ENCODE results near the gene CCDC174.
"Not testable (repeated sequence)": the region's sequence is repeated elsewhere in the genome, so short reads cannot be mapped to it uniquely, and the experiment has no call there.

CCDC174 gene

GRCh38 chr3:14651440-14652251, at the start of gene CCDC174:
Gene CCDC174, plus strand, starts transcription at chr3:14651762. Its CDS starts 75 bp downstream, at chr3:14651837.
- peak; percentile 99 for DNase-seq

GRCh38 chr3:14602006-14602803, 49.4 kb upstream of the CCDC174 start:
- DNase-seq, result peak; percentile 10

- peak; percentile 8 for DNase-seq
Measured at GRCh38 chr3:14602804-14603644, 48.5 kb upstream of the CCDC174 start.

GRCh38 chr3:14605067-14605466, 46.5 kb upstream of the CCDC174 start:
- DNase-seq, result peak; percentile 8

GRCh38 chr3:14605744-14606143, 45.8 kb upstream of the CCDC174 start:
- DNase-seq, result no peak

- no peak for DNase-seq
Measured at GRCh38 chr3:14606669-14607339, 44.8 kb upstream of the CCDC174 start.

- peak; percentile 10 for DNase-seq
Measured at GRCh38 chr3:14608298-14608697, 43.3 kb upstream of the CCDC174 start.

GRCh38 chr3:14609058-14609457, 42.5 kb upstream of the CCDC174 start:
- not testable (repeated sequence) for DNase-seq

- no peak for DNase-seq
Measured at GRCh38 chr3:14609506-14609905, 42.1 kb upstream of the CCDC174 start.

- no peak for DNase-seq
Measured at GRCh38 chr3:14609941-14610340, 41.6 kb upstream of the CCDC174 start.

- no peak for DNase-seq
Measured at GRCh38 chr3:14614189-14614588, 37.4 kb upstream of the CCDC174 start.

- DNase-seq, result no peak
Measured at GRCh38 chr3:14614862-14615261, 36.7 kb upstream of the CCDC174 start.

- peak; percentile 40 for DNase-seq
Measured at GRCh38 chr3:14616606-14617507, 34.7 kb upstream of the CCDC174 start.

- DNase-seq, result no peak
Measured at GRCh38 chr3:14617508-14618023, 34.0 kb upstream of the CCDC174 start.

- no peak for DNase-seq
Measured at GRCh38 chr3:14619605-14620004, 32.0 kb upstream of the CCDC174 start.

- DNase-seq, result no peak
Measured at GRCh38 chr3:14620512-14620911, 31.1 kb upstream of the CCDC174 start.

- no peak for DNase-seq
Measured at GRCh38 chr3:14621093-14621492, 30.5 kb upstream of the CCDC174 start.

- DNase-seq, result no peak
Measured at GRCh38 chr3:14622368-14622767, 29.2 kb upstream of the CCDC174 start.

GRCh38 chr3:14623569-14624051, 28.0 kb upstream of the CCDC174 start:
- no peak for DNase-seq

GRCh38 chr3:14624498-14624897, 27.1 kb upstream of the CCDC174 start:
- DNase-seq, result no peak

GRCh38 chr3:14625443-14625842, 26.1 kb upstream of the CCDC174 start:
- no peak for DNase-seq
